HG03103 (cell line): ENCODE measurements around the gene KCNIP4.

Experiments
- ATAC-seq: cut with Tn5 transposase; IDR thresholded peaks from one replicate; pipeline ENCODE4 v1.9.1; 2021; ENCODE audit warnings: low read depth; ENCODE audit not compliant: unreplicated experiment

The KCNIP4 gene

GRCh38 chr4:21901831-21902230 is 46.7 kb downstream of the KCNIP4 start:
- no peak for ATAC-seq

- ATAC-seq: no peak
Observed at GRCh38 chr4:21901281-21901680, 47.3 kb downstream of the KCNIP4 start.

- ATAC-seq: no peak
Observed at GRCh38 chr4:21900211-21900610, 48.4 kb downstream of the KCNIP4 start.

GRCh38 chr4:21898101-21898500 is 50.5 kb downstream of the KCNIP4 start:
- no peak for ATAC-seq

GRCh38 chr4:21896767-21897166 is 51.8 kb downstream of the KCNIP4 start:
- ATAC-seq: no peak

GRCh38 chr4:21893136-21893535 is 55.4 kb downstream of the KCNIP4 start:
- no peak for ATAC-seq

- no peak for ATAC-seq
Observed at GRCh38 chr4:21890231-21890630, 58.3 kb downstream of the KCNIP4 start.

- no peak for ATAC-seq
Observed at GRCh38 chr4:21888195-21888976, 60.2 kb downstream of the KCNIP4 start.

- no peak for ATAC-seq
Observed at GRCh38 chr4:21887481-21887880, 61.1 kb downstream of the KCNIP4 start.

- no peak for ATAC-seq
Observed at GRCh38 chr4:21885770-21886169, 62.8 kb downstream of the KCNIP4 start.

GRCh38 chr4:21885241-21885640 is 63.3 kb downstream of the KCNIP4 start:
- no peak for ATAC-seq

- no peak for ATAC-seq
Observed at GRCh38 chr4:21884615-21885014, 64.0 kb downstream of the KCNIP4 start.

- ATAC-seq: no peak
Observed at GRCh38 chr4:21882051-21882839, 66.3 kb downstream of the KCNIP4 start.

- no peak for ATAC-seq
Observed at GRCh38 chr4:21879187-21879586, 69.4 kb downstream of the KCNIP4 start.

GRCh38 chr4:21876711-21877110 is 71.9 kb downstream of the KCNIP4 start:
- no peak for ATAC-seq

GRCh38 chr4:21873145-21873544 is 75.4 kb downstream of the KCNIP4 start:
- no peak for ATAC-seq

GRCh38 chr4:21872101-21872500 is 76.5 kb downstream of the KCNIP4 start:
- ATAC-seq: no peak

- no peak for ATAC-seq
Observed at GRCh38 chr4:21869978-21870745, 78.4 kb downstream of the KCNIP4 start.

- no peak for ATAC-seq
Observed at GRCh38 chr4:21864686-21865085, 83.9 kb downstream of the KCNIP4 start.

- ATAC-seq: no peak
Observed at GRCh38 chr4:21862917-21863316, 85.7 kb downstream of the KCNIP4 start.

GRCh38 chr4:21858971-21859370 is 89.6 kb downstream of the KCNIP4 start:
- no peak for ATAC-seq
